Ovary (tissue), 9 donors: Measurements from ENCODE around the gene GNA12. TPM values are rescaled to one million over a fixed set of nuclear protein-coding genes. Genes with fewer than 3 reads are reported as not detected.

Experiments used
- polyA plus RNA-seq, 2 donors: library from polyadenylated mRNA; stranded (reverse); fragments of 200-250 nt in 1 of 2; fragments of 350-450 nt in 1 of 2; fragmentation: Illumina TruSeq in 1 of 2; extraction: RNeasy Lipid Tissue Mini Kit (QIAGEN cat#74804) in 1 of 2; gene quantifications; one replicate each; pipeline ENCODE4 v1.2.3, GENCODE V29; 2013 to 2014
- total RNA-seq, 7 donors: library from RNA; depleted of rRNA in 2 of 7; stranded (reverse); fragments of >200 nt in 2 of 7; fragmentation: NEBNext Ultra II Directional in 3 of 7; extraction: Animal tissue kit (Norgen Biotek cat#: 25700) in 3 of 7; gene quantifications; one replicate each; pipeline versions ENCODE4 v1.1.0 to v1.2.4, GENCODE V29; 2016 to 2023
- donor health status: DM: no; HTN: no; CAD: no; lungs with moderate emphysema.
- donor health status: DM: no; HTN: no; CAD: no.
- donor health status: Bipolar disorder and iron deficiency.
- donor health status: DM: yes; HTN: yes; CAD: no.
- donor health status: DM: no; HTN: no; CAD: no.
- donor health status: DM: yes; HTN: yes; CAD: no.

The GNA12 gene
- total and polyA plus RNA-seq, 9 donors: 13.4 to 94.4 (median 65.5) TPM

Other genes with a start within 250 kb of the GNA12 start
- gene TTYH3, start 212.3 kb downstream of the GNA12 start, total RNA-seq: 10 to 100 TPM in 6 of 7 donors, 1 to 10 TPM in 1; 7.7 to 34.4 (median 22.7) TPM
- gene TTYH3, start 212.3 kb downstream of the GNA12 start, polyA plus RNA-seq: 10 to 100 TPM in 1 of 2 donors, 1 to 10 TPM in 1; 5.6 to 21.0 TPM
- gene AMZ1, start 156.1 kb downstream of the GNA12 start, total RNA-seq: 1 to 10 TPM in 2 of 7 donors, under 1 TPM in 4, not detected in 1; 0.24 to 2.6 (median 0.93) TPM
- gene AMZ1, start 156.1 kb downstream of the GNA12 start, polyA plus RNA-seq: under 1 TPM; 0.15 to 0.45 TPM
- 1 to 10 TPM in 2 of 7 donors, under 1 TPM in 5; 0.28 to 2.5 (median 0.80) TPM for gene CARD11, start 199.6 kb upstream of the GNA12 start, total RNA-seq
- 1 to 10 TPM in 1 of 2 donors, under 1 TPM in 1; 0.51 to 1.9 TPM for gene CARD11, start 199.6 kb upstream of the GNA12 start, polyA plus RNA-seq